DND-41 (cell line): ENCODE data around the gene DHCR7.

Experiments
- ATAC-seq: fragments of 200-7000 bp; cut with Tn5 transposase; 3 replicates; pipeline ENCODE4 v1.9.1; 2021; ENCODE audit warnings: low read depth; ENCODE audit not compliant: insufficient read depth
- DNase-seq: peaks from one replicate; pipeline ENCODE4 v3.0.0-alpha.2; 2020
- H2AFZ ChIP-seq: 2 replicates; pipeline ENCODE4 v1.6.0; 2012; ENCODE audit warnings: low read depth, low read length
- H3K27ac ChIP-seq: 2 replicates; pipeline ENCODE4 v1.5.1; 2012; ENCODE audit warnings: low read length, inconsistent platforms
- H3K27me3 ChIP-seq: fragments of 200-600 bp; sonication (generic); 2 replicates; pipeline ENCODE4 v1.6.0; 2012; ENCODE audit warnings: low read length, mild to moderate bottlenecking, inconsistent platforms; ENCODE audit not compliant: insufficient read depth, poor library complexity
- H3K36me3 ChIP-seq: 2 replicates; pipeline ENCODE4 v1.5.1; 2012; ENCODE audit warnings: low read length, inconsistent platforms; ENCODE audit not compliant: insufficient read depth
- H3K4me1 ChIP-seq: 2 replicates; pipeline ENCODE4 v1.5.1; 2012; ENCODE audit warnings: mild to moderate bottlenecking, low read length; ENCODE audit not compliant: insufficient read depth
- H3K4me2 ChIP-seq: 2 replicates; pipeline ENCODE4 v1.6.0; 2012; ENCODE audit warnings: mild to moderate bottlenecking, moderate library complexity, low read length, inconsistent platforms; ENCODE audit not compliant: insufficient read depth
- H3K4me3 ChIP-seq, 2 experiments: fragments of 200-600 bp in 1 of 2; shearing (Covaris generic) in 1 of 2; 2 replicates each; pipeline ENCODE4 v1.5.1; 2012 to 2016; ENCODE audit warnings: inconsistent platforms in 2 of 2, low read length in 2 of 2, mild to moderate bottlenecking in 2 of 2, low read depth in 1 of 2, moderate library complexity in 1 of 2
- H3K79me2 ChIP-seq: 2 replicates; pipeline ENCODE4 v1.6.0; 2012; ENCODE audit warnings: low read length, inconsistent platforms; ENCODE audit not compliant: insufficient read depth
- H3K9ac ChIP-seq: 2 replicates; pipeline ENCODE4 v1.6.0; 2012; ENCODE audit warnings: low read depth, mild to moderate bottlenecking, inconsistent platforms, low read length, moderate library complexity
- H3K9me3 ChIP-seq: 2 replicates; pipeline ENCODE4 v1.5.1; 2012; ENCODE audit warnings: low read length, moderate library complexity, mild to moderate bottlenecking, inconsistent platforms; ENCODE audit not compliant: insufficient read depth, severe bottlenecking
- H4K20me1 ChIP-seq: 2 replicates; pipeline ENCODE4 v1.6.0; 2012; ENCODE audit warnings: low read length; ENCODE audit not compliant: insufficient read depth
- CTCF ChIP-seq: IDR thresholded peaks from 2 replicates; pipeline ENCODE4 v1.5.1; 2012; ENCODE audit warnings: borderline replicate concordance, low read length, moderate library complexity, mild to moderate bottlenecking; ENCODE audit not compliant: poor library complexity, severe bottlenecking; ENCODE audit errors: extremely low read depth
- EZH2 ChIP-seq: IDR thresholded peaks from 3 replicates; pipeline ENCODE4 v1.6.1; 2012; ENCODE audit warnings: borderline replicate concordance, low read depth, mild to moderate bottlenecking, moderate library complexity, low read length, inconsistent platforms; ENCODE audit not compliant: severe bottlenecking

DHCR7 gene

DNA sequence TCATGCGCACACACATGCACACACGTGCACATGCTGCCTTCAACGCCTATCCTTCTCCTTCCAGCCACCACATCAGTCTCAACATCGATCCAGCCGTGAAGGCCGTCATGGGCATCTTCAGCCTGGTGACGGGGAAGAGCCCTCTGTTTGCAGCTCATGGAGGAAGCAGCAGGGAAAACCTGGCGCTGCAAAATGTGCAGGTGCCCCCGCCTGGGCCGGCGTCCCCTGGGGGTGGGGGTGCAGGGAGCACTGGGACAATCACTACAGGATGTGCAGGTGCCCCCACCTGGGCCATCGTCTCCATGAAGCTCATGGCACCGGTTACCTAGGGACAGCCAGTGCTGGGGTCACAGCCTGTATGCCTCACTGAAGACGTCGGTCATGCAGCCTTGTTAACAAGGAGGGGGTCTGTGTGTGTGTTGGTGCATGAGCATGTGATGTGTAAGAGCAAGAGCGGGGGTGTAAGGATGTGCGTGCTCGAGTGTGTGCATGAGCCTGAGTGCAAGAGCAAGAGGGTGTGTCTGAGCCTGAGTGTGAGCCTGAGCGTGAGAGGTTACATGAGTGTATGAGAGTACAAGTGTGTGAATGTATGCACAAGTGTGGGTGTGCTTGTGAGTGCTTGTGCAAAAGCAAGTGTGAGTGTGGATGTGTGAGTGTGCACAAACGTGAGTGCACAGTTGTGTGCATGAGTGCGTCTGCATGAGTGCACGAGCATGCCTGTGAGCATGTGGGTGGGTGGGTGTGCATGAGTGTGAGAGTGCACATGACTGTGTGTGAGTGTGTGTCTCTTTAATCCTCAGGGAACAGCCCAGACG is 36.3 kb upstream of the DHCR7 start:
- Histone ChIP-seq H2AFZ (no peak overlapping the region), H3K36me3 (peaks cover 72% of the 10 kb centered on the region), H3K9ac (no peak overlapping the region), H4K20me1 (peaks cover 5% of the 10 kb centered on the region; the same call in 1 of the 2 replicates), H3K9me3 (no peaks in the 10 kb centered on the region), H3K4me3 (no peak overlapping the region), H3K79me2 (no peaks in the 10 kb centered on the region), H3K27ac (no peak overlapping the region), H3K4me1 (no peaks in the 10 kb centered on the region), H3K27me3 (no peaks in the 10 kb centered on the region), H3K4me2 (no peak overlapping the region)
- ATAC-seq (no peak), DNase-seq (no peak)
- TF ChIP-seq CTCF (no peak), EZH2 (no peak)

DNA sequence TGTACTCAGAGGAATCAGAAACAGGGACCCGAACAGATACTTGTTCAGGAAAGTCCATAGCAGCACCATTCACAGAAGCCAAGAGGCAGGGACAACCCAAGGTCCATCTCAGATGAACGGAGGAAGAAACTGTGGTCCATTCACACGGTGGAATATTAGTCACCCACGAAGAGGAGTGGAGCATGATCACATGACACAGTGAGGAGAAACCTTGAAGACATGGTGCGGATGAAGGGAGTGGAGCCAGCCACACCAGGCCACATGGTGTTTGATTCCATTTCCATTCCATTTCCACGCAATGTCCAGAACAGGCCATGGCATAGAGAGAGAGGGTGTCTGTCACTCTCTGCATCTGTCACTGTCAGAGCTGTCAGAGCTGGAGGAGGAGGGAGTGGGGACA is 35.5 kb upstream of the DHCR7 start:
- ATAC-seq = no peak
- no peak overlapping the region for H3K4me3 ChIP-seq
- H2AFZ ChIP-seq = no peak overlapping the region
- no peaks in the 10 kb centered on the region for H3K27me3 ChIP-seq
- no peak overlapping the region for H3K4me2 ChIP-seq
- H3K27ac ChIP-seq = no peak overlapping the region
- no peaks in the 10 kb centered on the region for H3K79me2 ChIP-seq
- no peak for DNase-seq
- H3K9ac ChIP-seq = no peak overlapping the region
- H3K36me3 ChIP-seq = peaks cover 77% of the 10 kb centered on the region
- H3K4me1 ChIP-seq = no peaks in the 10 kb centered on the region
- H4K20me1 ChIP-seq = peaks cover 5% of the 10 kb centered on the region; the same call in 1 of the 2 replicates
- H3K9me3 ChIP-seq = no peaks in the 10 kb centered on the region
- TF ChIP-seq EZH2 (no peak), CTCF (no peak)

- Histone ChIP-seq H3K4me1 (no peaks in the 10 kb centered on the region), H3K9ac (no peak overlapping the region), H3K4me3 (no peak overlapping the region)
Observed at GRCh38 chr11:71482746-71483364, 34.7 kb upstream of the DHCR7 start.

More at GRCh38 chr11:71482746-71483364, 34.7 kb upstream of the DHCR7 start:
- Histone ChIP-seq H3K79me2 (no peaks in the 10 kb centered on the region), H3K9me3 (no peaks in the 10 kb centered on the region), H3K36me3 (peaks cover 80% of the 10 kb centered on the region), H4K20me1 (peaks cover 5% of the 10 kb centered on the region; the same call in 1 of the 2 replicates), H3K4me2 (no peak overlapping the region), H2AFZ (no peak overlapping the region), H3K27ac (no peak overlapping the region), H3K27me3 (no peaks in the 10 kb centered on the region)
- DNase-seq (no peak), ATAC-seq (no peak)
- no peak for TF ChIP-seq EZH2
- TF ChIP-seq CTCF = no peak
